Motor neuron (in vitro differentiated cells): ENCODE data around the gene CYB5D1. TPM values are rescaled to one million over a fixed set of nuclear protein-coding genes. Genes with fewer than 3 reads are reported as not detected.

Experiments used
- ATAC-seq, 8 experiments: fragments of 200-7000 bp; cut with Tn5 transposase; replicated peaks in 6 of 8; 2 replicates each; pipeline ENCODE4 v1.8.0; 2021; ENCODE audit warnings: mild to moderate bottlenecking in 8 of 8, moderate library complexity in 8 of 8
- H3K27ac ChIP-seq, 2 donors: fragments of 250-450 bp; sonication (Bioruptor Pico); 2 replicates each; pipeline ENCODE4 v1.9.0; 2021; ENCODE audit warnings: antibody characterized with exemption in 2 of 2, mild to moderate bottlenecking in 2 of 2, moderate library complexity in 1 of 2
- H3K4me1 ChIP-seq, 2 donors: fragments of 250-450 bp; sonication (Bioruptor Pico); replicated peaks in 1 of 2; 2 replicates each; pipeline ENCODE4 v1.6.1; 2021; ENCODE audit warnings: antibody characterized with exemption in 2 of 2, mild to moderate bottlenecking in 2 of 2, moderate library complexity in 1 of 2
- H3K4me3 ChIP-seq, 5 donors: fragments of 250-450 bp; sonication (Bioruptor Pico); 2 replicates each; pipeline ENCODE4 v1.9.0; 2021; ENCODE audit warnings: antibody characterized with exemption in 5 of 5, mild to moderate bottlenecking in 5 of 5, moderate library complexity in 4 of 5
- WGBS, 10 experiments: fragments of 450-650 bp; shearing (Covaris generic); methylation state at CpG; one replicate each; pipeline ENCODE4 v1.0.0; 2022; 5-methylcytosine and 5-hydroxymethylcytosine counted together
- in situ Hi-C, 9 experiments: fragments of 400-800 bp; cut with MboI; loops; one replicate each; pipeline ENCODE4 v1.15.0; 2021; ENCODE audit warnings: low sequenced_read_pairs in 9 of 9, low pct_unique_long_range_greater_than_20kb in 2 of 9; ENCODE audit not compliant: unreplicated experiment in 9 of 9
- total RNA-seq, 8 experiments: library from RNA; unstranded; fragments of 300-600 nt; gene quantifications; 2 replicates each; pipeline versions ENCODE4 v1.2.3 to v1.2.4, GENCODE V29; 2022

The CYB5D1 gene
- total RNA-seq, 8 experiments from 2014 or later = 12.2 to 28.0 (median 16.9) TPM

- Histone ChIP-seq H3K4me3 (peak overlapping the region; percentile 40 to 66 (median 54)), H3K4me1 (peaks cover 26 to 33% of the 10 kb centered on the region in 2 donors), H3K27ac (peak overlapping the region; percentile 87 to 93)
- WGBS, 10 experiments = 0 to 1% (median 1%) methylated on average over 8 to 20 of the region's 61 CpGs; no CpG with 5 or more reads in 7 of the 10 experiments
- ATAC-seq = peak; percentile 0 to 60 (median 1)
- in situ Hi-C loops = loop anchor here in 1 of 9 experiments (25.0 kb wide), 1 partner anchor 124 kb away; the partner anchor contains the start of genes DNAH2 and EFNB3
These were observed 21.8 kb upstream of the CYB5D1 start for GRCh38 chr17:7835814-7836595.

GRCh38 chr17:7836596-7837407 lies 21.0 kb upstream of the CYB5D1 start:
- Histone ChIP-seq H3K4me1 (peaks cover 29 to 37% of the 10 kb centered on the region in 2 donors), H3K4me3 (peak overlapping the region; percentile 40 to 66 (median 54)), H3K27ac (peak overlapping the region; percentile 87 to 93)
- 0 to 10% (median 0%) methylated on average over 1 to 6 of the region's 19 CpGs; no CpG with 5 or more reads in 4 of the 10 experiments for WGBS, 10 experiments
- peak; percentile 4 to 21 (median 10) for ATAC-seq
- in situ Hi-C loops = loop anchor here in 1 of 9 experiments (25.0 kb wide), 1 partner anchor 125 kb away; the partner anchor contains the start of genes DNAH2 and EFNB3

- no peak for ATAC-seq
- Histone ChIP-seq H3K27ac (peak overlapping the region; percentile 87 to 93), H3K4me1 (peaks cover 29 to 37% of the 10 kb centered on the region in 2 donors), H3K4me3 (peak overlapping the region; percentile 40 to 66 (median 54))
- 0 to 10% (median 2%) methylated on average over 1 to 7 of the region's 8 CpGs; no CpG with 5 or more reads in 2 of the 10 experiments for WGBS, 10 experiments
- in situ Hi-C loops = loop anchor here in 1 of 9 experiments (25.0 kb wide), 1 partner anchor 125 kb away; the partner anchor contains the start of genes DNAH2 and EFNB3
These were observed 20.3 kb upstream of the CYB5D1 start for GRCh38 chr17:7837408-7838088.

GRCh38 chr17:7838090-7839075 lies 19.4 kb upstream of the CYB5D1 start:
- 10 to 90% (median 10%) methylated on average over 2 of the region's 12 CpGs; no CpG with 5 or more reads in 7 of the 10 experiments for WGBS, 10 experiments
- Histone ChIP-seq H3K4me1 (peaks cover 25 to 35% of the 10 kb centered on the region in 2 donors), H3K4me3 (peak overlapping the region; percentile 40 to 66 (median 54)), H3K27ac (peak overlapping the region; percentile 92 to 97)
- in situ Hi-C loops = loop anchor here in 1 of 9 experiments (25.0 kb wide), 1 partner anchor 126 kb away; the partner anchor contains the start of genes DNAH2 and EFNB3
- ATAC-seq = no peak

GRCh38 chr17:7839190-7839875 lies 18.5 kb upstream of the CYB5D1 start:
- Histone ChIP-seq H3K4me3 (peak overlapping the region; percentile 31 to 44 (median 34)), H3K4me1 (peaks cover 23 to 33% of the 10 kb centered on the region in 2 donors), H3K27ac (peak overlapping the region; percentile 92 to 97)
- in situ Hi-C loops = loop anchor here in 1 of 9 experiments (25.0 kb wide), 1 partner anchor 127 kb away; the partner anchor contains the start of genes DNAH2 and EFNB3
- no peak for ATAC-seq
- 0 to 90% (median 62%) methylated on average over 1 to 4 of the region's 6 CpGs; no CpG with 5 or more reads in 6 of the 10 experiments for WGBS, 10 experiments

- WGBS, 10 experiments = 80% methylated on average over 1 of the region's 2 CpGs; no CpG with 5 or more reads in 9 of the 10 experiments
- in situ Hi-C loops = loop anchor here in 1 of 9 experiments (25.0 kb wide), 1 partner anchor 128 kb away; the partner anchor contains the start of genes DNAH2 and EFNB3
- Histone ChIP-seq H3K27ac (peak overlapping the region; percentile 92 to 97), H3K4me3 (peak overlapping the region in 1 of 5 donors; percentile 5), H3K4me1 (peaks cover 23 to 33% of the 10 kb centered on the region in 2 donors)
- ATAC-seq = no peak
These were observed 17.9 kb upstream of the CYB5D1 start for GRCh38 chr17:7839876-7840261.

- 0 to 100% (median 62%) methylated on average over 1 of the region's 1 CpG; no CpG with 5 or more reads in 4 of the 10 experiments for WGBS, 10 experiments
- in situ Hi-C loops = loop anchor here in 1 of 9 experiments (25.0 kb wide), 1 partner anchor 128 kb away; the partner anchor contains the start of genes DNAH2 and EFNB3
- ATAC-seq = no peak
- H3K4me1 ChIP-seq = peaks cover 28 to 39% of the 10 kb centered on the region in 2 donors
- peak overlapping the region in 1 of 5 donors; percentile 5 for H3K4me3 ChIP-seq
- peak overlapping the region in 1 of 2 donors; percentile 94 for H3K27ac ChIP-seq
These were observed 17.4 kb upstream of the CYB5D1 start for GRCh38 chr17:7840441-7840840.

GRCh38 chr17:7840875-7841274 lies 16.9 kb upstream of the CYB5D1 start:
- in situ Hi-C loops = loop anchor here in 1 of 9 experiments (25.0 kb wide), 1 partner anchor 129 kb away; the partner anchor contains the start of genes DNAH2 and EFNB3
- peak overlapping the region; percentile 94 for H3K27ac ChIP-seq
- peaks cover 28 to 40% of the 10 kb centered on the region in 2 donors for H3K4me1 ChIP-seq

GRCh38 chr17:7841396-7841914 lies 16.3 kb upstream of the CYB5D1 start:
- peaks cover 28 to 40% of the 10 kb centered on the region in 2 donors for H3K4me1 ChIP-seq
- peak; percentile 11 to 66 (median 61) for ATAC-seq
- in situ Hi-C loops = loop anchor here in 1 of 9 experiments (25.0 kb wide), 1 partner anchor 129 kb away; the partner anchor contains the start of genes DNAH2 and EFNB3
- 0% methylated on average over 3 to 4 of the region's 34 CpGs; no CpG with 5 or more reads in 3 of the 10 experiments for WGBS, 10 experiments
- H3K27ac ChIP-seq = peak overlapping the region; percentile 94
- H3K4me3 ChIP-seq = peak overlapping the region; percentile 54 to 91 (median 71)

More at GRCh38 chr17:7840875-7841274, 16.9 kb upstream of the CYB5D1 start:
- ATAC-seq = no peak
- H3K4me3 ChIP-seq = peak overlapping the region; percentile 54 to 91 (median 71)
- WGBS, 10 experiments = 60 to 100% (median 71%) methylated on average over 1 of the region's 1 CpG; no CpG with 5 or more reads in 5 of the 10 experiments

GRCh38 chr17:7841915-7842379 lies 15.9 kb upstream of the CYB5D1 start:
- 0% methylated on average over 5 of the region's 46 CpGs; no CpG with 5 or more reads in 9 of the 10 experiments for WGBS, 10 experiments
- Histone ChIP-seq H3K27ac (peak overlapping the region; percentile 94), H3K4me1 (peaks cover 28 to 39% of the 10 kb centered on the region in 2 donors), H3K4me3 (peak overlapping the region; percentile 54 to 91 (median 71))
- in situ Hi-C loops = loop anchor here in 1 of 9 experiments (25.0 kb wide), 1 partner anchor 130 kb away; the partner anchor contains the start of genes DNAH2 and EFNB3
- peak; percentile 6 to 69 (median 57) for ATAC-seq
